ENCODE measurements around the gene PTPRC.

Gene PTPRC

GRCh38 chr1:198662821-198663220 lies 24.0 kb downstream of the PTPRC start (continued):
- no peak for TF ChIP-seq PRDM2 (tag by site-specific recombination; IDR thresholded peaks at IDR 0.05; ENCODE audit: borderline replicate concordance)
- TF ChIP-seq ZNF112 (tag by site-specific recombination; IDR thresholded peaks at IDR 0.05), result no peak
- TF ChIP-seq ZNF629 (tag by site-specific recombination; IDR thresholded peaks at IDR 0.05), result no peak
- no peak for TF ChIP-seq SALL2 (tag by site-specific recombination; IDR thresholded peaks at IDR 0.05; ENCODE audit: borderline replicate concordance)
- no peak for TF ChIP-seq ZNF175 (tag by site-specific recombination; IDR thresholded peaks at IDR 0.05)
- TF ChIP-seq ZNF701 (tag by site-specific recombination; IDR thresholded peaks at IDR 0.05), result no peak
- TF ChIP-seq, protein P1, sequence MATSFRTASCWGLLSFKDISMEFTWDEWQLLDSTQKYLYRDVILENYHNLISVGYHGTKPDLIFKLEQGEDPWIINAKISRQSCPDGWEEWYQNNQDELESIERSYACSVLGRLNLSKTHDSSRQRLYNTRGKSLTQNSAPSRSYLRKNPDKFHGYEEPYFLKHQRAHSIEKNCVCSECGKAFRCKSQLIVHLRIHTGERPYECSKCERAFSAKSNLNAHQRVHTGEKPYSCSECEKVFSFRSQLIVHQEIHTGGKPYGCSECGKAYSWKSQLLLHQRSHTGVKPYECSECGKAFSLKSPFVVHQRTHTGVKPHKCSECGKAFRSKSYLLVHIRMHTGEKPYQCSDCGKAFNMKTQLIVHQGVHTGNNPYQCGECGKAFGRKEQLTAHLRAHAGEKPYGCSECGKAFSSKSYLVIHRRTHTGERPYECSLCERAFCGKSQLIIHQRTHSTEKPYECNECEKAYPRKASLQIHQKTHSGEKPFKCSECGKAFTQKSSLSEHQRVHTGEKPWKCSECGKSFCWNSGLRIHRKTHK (tag by site-specific recombination; IDR thresholded peaks at IDR 0.05), result no peak
- TF ChIP-seq EGR2 (tag by site-specific recombination; IDR thresholded peaks at IDR 0.05; ENCODE audit: low read depth), result no peak
- no peak for TF ChIP-seq MYNN (tag by site-specific recombination; IDR thresholded peaks at IDR 0.05; ENCODE audit: borderline replicate concordance)

- H3K4me1 ChIP-seq (ENCODE audit: control insufficient read depth, insufficient read depth, low read length), result no peaks in the 10 kb centered on the region
- CTCF ChIA-PET, result no interaction called here
- H3K27ac ChIP-seq (ENCODE audit: extremely low read depth, low read depth, low read length), result no peak overlapping the region
- no peaks in the 10 kb centered on the region for H3K36me3 ChIP-seq (ENCODE audit: control insufficient read depth in 2 of 2, insufficient read depth in 1 of 2, low read length in 2 of 2)
- POLR2A ChIA-PET, result no interaction called here
- no peak for TF ChIP-seq ZNF155 (tag by site-specific recombination; IDR thresholded peaks at IDR 0.05)
- TF ChIP-seq, protein P2, sequence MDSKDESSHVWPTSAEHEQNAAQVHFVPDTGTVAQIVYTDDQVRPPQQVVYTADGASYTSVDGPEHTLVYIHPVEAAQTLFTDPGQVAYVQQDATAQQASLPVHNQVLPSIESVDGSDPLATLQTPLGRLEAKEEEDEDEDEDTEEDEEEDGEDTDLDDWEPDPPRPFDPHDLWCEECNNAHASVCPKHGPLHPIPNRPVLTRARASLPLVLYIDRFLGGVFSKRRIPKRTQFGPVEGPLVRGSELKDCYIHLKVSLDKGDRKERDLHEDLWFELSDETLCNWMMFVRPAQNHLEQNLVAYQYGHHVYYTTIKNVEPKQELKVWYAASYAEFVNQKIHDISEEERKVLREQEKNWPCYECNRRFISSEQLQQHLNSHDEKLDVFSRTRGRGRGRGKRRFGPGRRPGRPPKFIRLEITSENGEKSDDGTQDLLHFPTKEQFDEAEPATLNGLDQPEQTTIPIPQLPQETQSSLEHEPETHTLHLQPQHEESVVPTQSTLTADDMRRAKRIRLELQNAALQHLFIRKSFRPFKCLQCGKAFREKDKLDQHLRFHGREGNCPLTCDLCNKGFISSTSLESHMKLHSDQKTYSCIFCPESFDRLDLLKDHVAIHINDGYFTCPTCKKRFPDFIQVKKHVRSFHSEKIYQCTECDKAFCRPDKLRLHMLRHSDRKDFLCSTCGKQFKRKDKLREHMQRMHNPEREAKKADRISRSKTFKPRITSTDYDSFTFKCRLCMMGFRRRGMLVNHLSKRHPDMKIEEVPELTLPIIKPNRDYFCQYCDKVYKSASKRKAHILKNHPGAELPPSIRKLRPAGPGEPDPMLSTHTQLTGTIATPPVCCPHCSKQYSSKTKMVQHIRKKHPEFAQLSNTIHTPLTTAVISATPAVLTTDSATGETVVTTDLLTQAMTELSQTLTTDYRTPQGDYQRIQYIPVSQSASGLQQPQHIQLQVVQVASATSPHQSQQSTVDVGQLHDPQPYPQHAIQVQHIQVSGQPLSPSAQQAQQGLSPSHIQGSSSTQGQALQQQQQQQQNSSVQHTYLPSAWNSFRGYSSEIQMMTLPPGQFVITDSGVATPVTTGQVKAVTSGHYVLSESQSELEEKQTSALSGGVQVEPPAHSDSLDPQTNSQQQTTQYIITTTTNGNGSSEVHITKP (tag by site-specific recombination; IDR thresholded peaks at IDR 0.05), result peak; percentile 74
- no peaks in the 10 kb centered on the region for H3K9me3 ChIP-seq (ENCODE audit: control insufficient read depth, insufficient read depth, low read depth, low read length)
- no peak overlapping the region for H3K4me3 ChIP-seq (ENCODE audit: low read depth, low read length)
These were observed 25.4 kb downstream of the PTPRC start for GRCh38 chr1:198664068-198664788.

- Histone ChIP-seq H3K9me3 (ENCODE audit: control insufficient read depth, insufficient read depth, low read depth, low read length) (no peaks in the 10 kb centered on the region), H3K4me1 (ENCODE audit: control insufficient read depth, insufficient read depth, low read length) (no peaks in the 10 kb centered on the region), H3K27ac (ENCODE audit: extremely low read depth, low read depth, low read length) (no peak overlapping the region), H3K4me3 (ENCODE audit: low read depth, low read length) (no peak overlapping the region), H3K36me3 (ENCODE audit: control insufficient read depth in 2 of 2, insufficient read depth in 1 of 2, low read length in 2 of 2) (no peaks in the 10 kb centered on the region)
- ChIA-PET CTCF (interaction anchor here (1.0 to 1.2 kb wide), 2 partner anchors 19 to 34 kb away, joined by 3 read pairs; no protein-coding TSS in a partner anchor), POLR2A (no interaction called here)
- TF ChIP-seq, protein P3, sequence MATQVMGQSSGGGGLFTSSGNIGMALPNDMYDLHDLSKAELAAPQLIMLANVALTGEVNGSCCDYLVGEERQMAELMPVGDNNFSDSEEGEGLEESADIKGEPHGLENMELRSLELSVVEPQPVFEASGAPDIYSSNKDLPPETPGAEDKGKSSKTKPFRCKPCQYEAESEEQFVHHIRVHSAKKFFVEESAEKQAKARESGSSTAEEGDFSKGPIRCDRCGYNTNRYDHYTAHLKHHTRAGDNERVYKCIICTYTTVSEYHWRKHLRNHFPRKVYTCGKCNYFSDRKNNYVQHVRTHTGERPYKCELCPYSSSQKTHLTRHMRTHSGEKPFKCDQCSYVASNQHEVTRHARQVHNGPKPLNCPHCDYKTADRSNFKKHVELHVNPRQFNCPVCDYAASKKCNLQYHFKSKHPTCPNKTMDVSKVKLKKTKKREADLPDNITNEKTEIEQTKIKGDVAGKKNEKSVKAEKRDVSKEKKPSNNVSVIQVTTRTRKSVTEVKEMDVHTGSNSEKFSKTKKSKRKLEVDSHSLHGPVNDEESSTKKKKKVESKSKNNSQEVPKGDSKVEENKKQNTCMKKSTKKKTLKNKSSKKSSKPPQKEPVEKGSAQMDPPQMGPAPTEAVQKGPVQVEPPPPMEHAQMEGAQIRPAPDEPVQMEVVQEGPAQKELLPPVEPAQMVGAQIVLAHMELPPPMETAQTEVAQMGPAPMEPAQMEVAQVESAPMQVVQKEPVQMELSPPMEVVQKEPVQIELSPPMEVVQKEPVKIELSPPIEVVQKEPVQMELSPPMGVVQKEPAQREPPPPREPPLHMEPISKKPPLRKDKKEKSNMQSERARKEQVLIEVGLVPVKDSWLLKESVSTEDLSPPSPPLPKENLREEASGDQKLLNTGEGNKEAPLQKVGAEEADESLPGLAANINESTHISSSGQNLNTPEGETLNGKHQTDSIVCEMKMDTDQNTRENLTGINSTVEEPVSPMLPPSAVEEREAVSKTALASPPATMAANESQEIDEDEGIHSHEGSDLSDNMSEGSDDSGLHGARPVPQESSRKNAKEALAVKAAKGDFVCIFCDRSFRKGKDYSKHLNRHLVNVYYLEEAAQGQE (tag by site-specific recombination; IDR thresholded peaks at IDR 0.05), result no peak
- TF ChIP-seq ZNF791 (tag by site-specific recombination; IDR thresholded peaks at IDR 0.05) (no peak), ZNF843 (tag by site-specific recombination; IDR thresholded peaks at IDR 0.05) (no peak), ZNF585B (tag by site-specific recombination; IDR thresholded peaks at IDR 0.05) (no peak), ZNF133 (tag by site-specific recombination; IDR thresholded peaks at IDR 0.05) (no peak), SP3 (tag by site-specific recombination; IDR thresholded peaks at IDR 0.05) (no peak), ZNF239 (tag by site-specific recombination; IDR thresholded peaks at IDR 0.05) (no peak), ZEB2 (tag by site-specific recombination; IDR thresholded peaks at IDR 0.05) (no peak)
These were observed 28.3 kb downstream of the PTPRC start for GRCh38 chr1:198667186-198667585.
